HG02852 (cell line): ENCODE results near the gene KRTAP10-12.
"Not testable (repeated sequence)": the region's sequence is repeated elsewhere in the genome, so short reads cannot be mapped to it uniquely, and the experiment has no call there.

Experiments used
- ATAC-seq: cut with Tn5 transposase; IDR thresholded peaks from one replicate; pipeline ENCODE4 v1.9.1; 2021; ENCODE audit warnings: mild to moderate bottlenecking, moderate library complexity; ENCODE audit not compliant: unreplicated experiment

KRTAP10-12 gene, protein sequence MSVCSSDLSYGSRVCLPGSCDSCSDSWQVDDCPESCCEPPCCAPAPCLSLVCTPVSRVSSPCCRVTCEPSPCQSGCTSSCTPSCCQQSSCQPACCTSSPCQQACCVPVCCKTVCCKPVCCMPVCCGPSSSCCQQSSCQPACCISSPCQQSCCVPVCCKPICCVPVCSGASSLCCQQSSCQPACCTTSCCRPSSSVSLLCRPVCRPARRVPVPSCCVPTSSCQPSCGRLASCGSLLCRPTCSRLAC

GRCh38 chr21:44697172-44697810 lies at the start of gene KRTAP10-12:
Gene KRTAP10-12 (plus strand): TSS chr21:44697172. CDS start chr21:44697202, 30 bp downstream.
- ATAC-seq, result not testable (repeated sequence)

GRCh38 chr21:44647222-44647552 lies 49.8 kb upstream of the KRTAP10-12 start:
- ATAC-seq, result no peak

DNA sequence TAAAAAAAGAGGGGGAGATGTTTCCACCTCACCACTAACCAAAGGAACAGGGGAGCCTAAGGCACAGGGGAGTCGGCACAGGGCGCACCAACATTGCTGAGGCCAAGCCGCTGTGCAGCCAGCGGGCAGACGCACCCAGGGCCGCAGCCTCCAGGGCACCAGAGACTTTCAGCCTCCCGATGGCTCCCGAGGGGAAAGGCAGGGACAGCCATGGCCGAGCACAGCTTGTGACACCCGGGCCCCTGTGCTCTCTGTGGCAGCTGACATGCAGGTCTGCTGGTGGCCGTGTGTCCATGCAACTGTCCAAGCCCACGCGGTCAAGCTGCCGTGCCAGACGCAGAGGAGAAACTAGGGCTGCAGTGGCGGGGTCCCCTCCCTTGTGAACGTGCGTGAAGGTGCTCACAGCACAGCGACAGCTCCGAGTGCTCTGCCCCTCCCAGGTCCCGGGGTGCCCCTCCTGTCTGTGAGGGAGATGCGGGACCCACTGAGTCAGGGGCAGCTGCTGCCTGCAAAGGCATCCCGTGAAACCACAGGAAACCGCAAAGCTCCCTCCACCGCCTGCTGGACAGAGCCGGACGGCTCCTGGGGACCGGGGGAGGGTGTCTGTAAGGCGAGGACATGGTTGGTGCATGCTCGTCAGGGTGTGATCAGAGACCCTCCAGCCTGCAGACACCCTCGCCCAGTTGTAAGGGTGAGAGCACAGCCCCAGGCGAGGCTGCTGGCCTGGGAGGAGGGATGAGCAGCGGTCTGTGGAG lies 48.2 kb upstream of the KRTAP10-12 start:
- no peak for ATAC-seq

DNA sequence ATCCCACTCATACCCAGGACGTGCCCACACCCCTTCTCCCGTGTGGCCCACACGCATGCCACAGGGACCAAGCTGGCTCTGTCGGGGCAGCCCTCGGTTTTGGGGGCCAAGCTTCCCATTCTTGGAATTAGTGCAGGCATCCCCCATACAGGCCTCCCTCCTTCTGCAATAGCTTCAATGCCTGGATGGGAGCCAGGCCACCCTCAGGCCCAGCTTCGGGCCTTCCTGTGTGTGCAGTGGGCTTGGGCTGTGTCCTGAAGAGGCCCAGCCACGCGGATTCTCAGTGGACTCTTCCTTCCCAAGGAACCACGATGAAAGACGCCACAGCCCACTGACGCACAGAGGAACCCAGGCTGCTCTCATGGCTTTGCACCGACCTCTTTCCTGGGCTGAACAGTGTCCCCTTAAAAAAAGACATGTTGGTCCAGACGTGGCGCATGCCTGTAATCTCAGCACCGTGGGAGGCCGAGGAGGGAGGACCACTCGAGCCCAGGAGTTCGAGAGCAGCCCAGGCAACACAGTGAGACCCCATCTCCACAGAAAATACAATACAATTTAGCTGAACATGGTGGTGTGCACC lies 47.4 kb upstream of the KRTAP10-12 start:
- no peak for ATAC-seq

DNA sequence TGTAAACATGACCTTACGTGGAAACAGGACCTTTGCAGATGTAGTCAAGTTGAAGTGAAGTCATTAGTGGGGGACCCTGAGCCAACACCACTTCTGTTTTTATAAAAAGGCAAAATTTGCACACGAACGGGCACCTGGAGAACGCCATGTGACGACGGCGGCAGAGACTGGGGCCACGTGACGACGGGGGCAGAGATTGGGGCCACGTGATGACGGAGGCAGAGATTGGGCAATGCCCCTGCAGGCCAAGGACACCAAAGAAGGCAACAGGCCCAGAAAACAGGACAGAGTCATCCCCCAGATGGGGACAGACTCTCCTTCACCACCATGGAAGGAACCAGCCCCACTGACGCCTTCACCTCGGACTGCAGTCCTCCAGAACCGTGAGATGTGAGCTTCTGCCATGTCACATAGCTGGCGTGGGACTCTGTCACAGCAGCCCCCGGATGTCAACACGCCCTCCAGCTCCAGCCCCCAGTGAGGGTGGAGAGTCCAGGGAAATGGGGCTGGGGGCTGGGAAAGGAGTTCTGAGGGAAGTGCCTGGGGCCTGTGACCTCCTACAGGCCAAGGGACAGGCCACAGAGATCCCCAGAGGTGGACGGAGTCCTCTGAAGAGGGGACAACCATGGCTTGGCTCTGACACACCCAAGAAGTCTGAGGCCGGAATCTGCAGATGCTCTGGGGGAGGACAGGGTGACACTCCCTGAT lies 46.6 kb upstream of the KRTAP10-12 start:
- no peak for ATAC-seq

GRCh38 chr21:44650973-44651675 lies 45.8 kb upstream of the KRTAP10-12 start:
- ATAC-seq, result no peak

DNA sequence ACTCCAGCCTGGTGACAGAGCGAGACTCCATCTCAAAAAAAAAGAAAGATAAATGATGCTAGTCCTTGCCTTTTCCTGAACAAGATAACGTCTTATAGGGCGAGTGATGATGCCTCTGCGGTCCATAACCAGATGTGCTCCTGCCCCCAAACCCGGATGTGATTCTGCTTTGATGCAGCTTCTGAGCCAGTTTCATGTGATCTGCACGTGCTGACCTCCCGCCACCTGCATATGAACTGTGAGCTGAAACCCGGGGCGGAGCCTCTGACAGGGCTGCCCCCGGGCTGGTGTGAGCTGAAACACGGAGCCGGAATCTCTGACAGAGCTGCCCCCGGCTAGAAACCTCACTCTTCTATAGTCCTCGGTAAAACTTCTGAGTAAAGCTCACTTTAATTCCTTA lies 43.8 kb upstream of the KRTAP10-12 start:
- no peak for ATAC-seq

DNA sequence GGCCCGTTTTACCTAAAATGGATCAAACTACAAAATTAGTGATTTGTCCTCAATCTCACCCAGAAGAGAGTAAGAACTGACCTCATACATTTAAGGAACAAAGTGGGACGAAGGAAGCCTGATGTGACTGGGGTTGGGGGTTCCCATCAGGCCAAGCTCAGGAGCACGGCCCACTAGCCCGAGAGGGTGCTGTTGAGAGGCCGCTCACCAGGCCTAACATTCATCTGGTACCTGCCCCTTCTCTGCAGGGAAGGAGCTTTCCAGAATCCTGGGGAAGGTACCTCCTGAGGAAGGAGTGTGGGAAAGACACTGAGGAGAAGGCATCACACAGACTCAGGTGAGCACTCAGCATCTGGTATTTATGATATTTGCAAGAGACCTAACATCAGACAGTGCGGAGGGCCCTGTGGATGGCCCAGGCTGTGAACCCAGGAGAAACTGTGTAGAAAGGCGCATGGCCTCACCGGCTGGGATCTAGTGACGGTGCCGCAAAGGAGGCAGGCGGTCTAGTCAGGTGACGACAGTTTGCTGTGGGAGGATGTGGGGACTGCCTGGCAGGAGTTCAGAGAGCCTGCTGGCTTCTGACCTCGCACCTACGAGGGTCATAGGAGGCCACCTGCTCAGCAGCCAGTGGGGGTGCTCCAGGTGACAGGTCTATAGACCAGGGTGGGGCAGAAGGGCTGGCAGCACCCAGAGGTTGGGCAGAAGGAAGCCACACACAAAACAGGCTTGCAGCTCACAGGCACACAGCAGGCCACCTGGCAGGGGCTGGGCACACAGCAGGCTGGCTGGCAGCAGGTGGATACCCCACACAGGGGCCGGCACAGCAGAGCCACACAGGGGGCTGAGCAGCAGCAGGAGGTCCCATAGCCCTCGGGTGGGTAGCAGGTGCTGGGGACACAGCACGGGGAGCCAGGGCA lies 43.1 kb upstream of the KRTAP10-12 start:
- no peak for ATAC-seq

GRCh38 chr21:44654576-44655175 lies 42.3 kb upstream of the KRTAP10-12 start, which contains the start of gene KRTAP12-4:
Gene KRTAP12-4 (minus strand): TSS chr21:44654659. CDS start chr21:44654614, 45 bp downstream.
- ATAC-seq, result no peak

DNA sequence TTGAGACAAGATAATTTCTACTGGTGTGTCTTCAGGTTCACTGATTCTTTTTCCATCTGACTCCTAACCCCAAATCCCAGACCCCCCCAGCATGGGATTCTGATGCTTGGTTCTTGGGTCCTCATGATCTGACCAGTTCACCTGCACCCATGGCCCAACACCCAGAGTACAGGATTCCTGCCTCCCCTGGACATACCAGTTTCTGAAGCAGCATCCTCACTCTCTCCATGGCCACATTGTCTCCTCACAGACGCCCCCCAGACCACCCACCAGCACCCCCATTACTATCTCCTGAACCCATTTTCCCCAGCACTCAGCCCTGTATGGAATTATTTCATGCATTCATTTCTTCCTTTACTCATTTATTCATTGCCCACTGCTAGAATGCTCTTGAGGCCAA lies 40.1 kb upstream of the KRTAP10-12 start:
- no peak for ATAC-seq

DNA sequence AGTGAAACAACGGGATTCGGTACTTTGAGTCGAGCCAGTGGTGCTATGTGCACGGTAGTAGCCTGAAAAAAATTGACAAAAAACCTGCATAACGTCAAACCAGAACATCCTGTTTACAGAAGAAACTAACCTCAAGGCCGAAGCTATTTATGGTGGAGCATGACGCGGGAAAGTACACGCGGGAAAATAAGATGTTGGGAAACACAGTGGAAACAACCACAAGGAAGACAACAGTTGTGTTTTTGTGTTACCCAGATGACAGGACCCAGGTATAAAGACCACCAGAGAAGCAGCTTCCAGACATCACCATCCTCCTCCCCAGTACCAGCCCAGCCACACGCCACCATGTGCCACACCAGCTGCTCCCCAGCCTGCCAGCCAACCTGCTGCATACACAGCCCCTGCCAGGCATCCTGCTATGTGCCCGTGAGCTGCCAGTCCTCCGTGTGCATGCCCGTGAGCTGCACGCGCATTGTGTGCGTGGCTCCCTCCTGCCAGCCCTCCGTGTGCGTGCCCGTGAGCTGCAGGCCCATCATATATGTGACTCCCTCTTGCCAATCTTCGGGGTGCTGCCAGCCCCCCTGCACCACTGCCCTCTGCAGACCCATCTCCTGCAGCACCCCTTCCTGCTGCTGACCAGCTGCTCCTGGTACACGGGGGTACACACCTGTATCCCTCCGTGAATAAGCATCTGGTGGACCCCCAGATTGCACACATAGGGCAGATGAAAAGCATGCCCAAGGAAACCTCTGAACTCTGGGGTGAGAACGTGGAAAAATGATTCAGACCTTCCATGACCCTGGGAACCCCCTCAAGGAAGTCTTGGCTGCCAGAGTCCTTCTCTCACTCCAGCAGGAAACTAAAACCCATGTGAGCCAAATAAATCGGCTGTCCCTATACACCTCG lies 39.1 kb upstream of the KRTAP10-12 start, which contains the start of gene KRTAP12-3:
Gene KRTAP12-3 (plus strand): TSS at position 298 of the 906 bp plus-strand sequence. CDS start 48 bp downstream, at position 346.
- ATAC-seq, result no peak

DNA sequence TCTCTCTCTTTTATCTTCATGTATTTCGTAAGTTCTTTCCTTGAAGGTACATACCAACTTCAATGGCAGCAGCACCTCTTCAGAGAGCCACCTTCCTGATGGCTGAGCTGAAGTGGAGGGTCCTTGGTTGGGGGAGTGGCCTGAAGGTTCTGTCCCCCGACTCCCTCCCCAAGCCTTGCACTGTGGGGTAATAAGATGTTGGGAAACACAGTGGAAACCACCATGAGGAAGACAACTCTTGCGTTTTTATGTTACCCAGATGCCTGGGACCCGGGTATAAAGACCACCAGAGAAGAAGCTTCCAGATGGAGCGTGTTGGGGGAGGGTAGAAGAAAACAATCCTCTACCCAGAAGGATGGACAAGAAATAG lies 38.4 kb upstream of the KRTAP10-12 start:
- no peak for ATAC-seq

- ATAC-seq, result no peak
These were observed 37.9 kb upstream of the KRTAP10-12 start for GRCh38 chr21:44658913-44659595.

DNA sequence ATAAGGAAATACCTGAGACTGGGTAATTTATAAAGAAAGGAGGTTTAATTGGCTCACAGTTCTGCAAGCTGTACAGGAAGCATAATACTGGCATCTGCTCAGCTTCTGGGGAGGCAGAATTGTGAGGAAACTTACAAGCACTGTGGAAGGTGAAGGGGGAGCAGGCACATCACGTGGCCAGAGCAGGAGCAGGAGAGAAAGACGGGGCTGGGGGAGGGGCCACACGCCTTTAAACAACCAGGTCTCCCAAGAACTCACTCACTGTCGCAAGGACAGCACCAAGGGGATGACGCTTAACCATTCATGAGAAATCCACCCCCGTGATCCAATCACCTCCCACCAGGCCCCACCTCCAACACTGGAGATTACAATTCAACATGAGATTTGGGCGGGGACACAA lies 35.4 kb upstream of the KRTAP10-12 start:
- ATAC-seq, result not testable (repeated sequence)

- no peak for ATAC-seq
These were observed 32.3 kb upstream of the KRTAP10-12 start for GRCh38 chr21:44664691-44665090.

GRCh38 chr21:44666401-44667320 lies 30.3 kb upstream of the KRTAP10-12 start, which contains the start of gene KRTAP12-2:
Gene KRTAP12-2 (minus strand): TSS chr21:44666927. CDS start chr21:44666886, 41 bp downstream.
- ATAC-seq, result no peak
